CD4-positive, CD25-positive, alpha-beta regulatory T cell (primary cell): ENCODE measurements around the gene RAD23A. TPM values are rescaled to one million over a fixed set of nuclear protein-coding genes. Genes with fewer than 3 reads are reported as not detected.
A peak's percentile ranks its signal among the peaks of the same experiment; 100 is the strongest.
"Not testable (repeated sequence)": the region's sequence is repeated elsewhere in the genome, so short reads cannot be mapped to it uniquely, and the experiment has no call there.

Experiments
- ATAC-seq, 2 donors: fragments of 150-1000 bp; cut with Tn5 transposase; one replicate each; pipeline ENCODE4 v1.10.0; 2021; ENCODE audit warnings: low read depth in 2 of 2, moderate number of reproducible peaks in 2 of 2, moderate library complexity in 1 of 2
- DNase-seq, 3 donors: peaks; one replicate each; pipeline versions ENCODE4 v3.0.0 to v3.0.0-alpha.2; 2012 to 2022; ENCODE audit warnings: mixed read lengths in 1 of 3
- H3K27ac ChIP-seq: one replicate; pipeline ENCODE4 v1.7.0; 2013; ENCODE audit warnings: mild to moderate bottlenecking, low read length; ENCODE audit not compliant: insufficient read depth, poor library complexity, severe bottlenecking
- H3K27me3 ChIP-seq: one replicate; pipeline ENCODE4 v1.7.0; 2013; ENCODE audit warnings: low read length; ENCODE audit not compliant: control insufficient read depth, insufficient read depth
- H3K36me3 ChIP-seq: one replicate; pipeline ENCODE4 v1.7.0; 2013; ENCODE audit warnings: mild to moderate bottlenecking, low read length, moderate library complexity; ENCODE audit not compliant: control insufficient read depth, insufficient read depth
- H3K4me1 ChIP-seq: 2 replicates; pipeline ENCODE4 v1.7.0; 2013; ENCODE audit warnings: mild to moderate bottlenecking, low read length; ENCODE audit not compliant: insufficient read depth, control insufficient read depth, poor library complexity, severe bottlenecking
- H3K4me3 ChIP-seq: one replicate; pipeline ENCODE4 v1.7.0; 2013; ENCODE audit warnings: low read depth, mild to moderate bottlenecking, low read length, moderate library complexity
- H3K9me3 ChIP-seq, 2 experiments: 1 replicate in 1 of 2; 2 replicates in 1 of 2; pipeline ENCODE4 v1.7.0; 2013; ENCODE audit warnings: low read length in 2 of 2, mild to moderate bottlenecking in 1 of 2, moderate library complexity in 1 of 2; ENCODE audit not compliant: control insufficient read depth in 2 of 2
- H3K27ac Mint-ChIP-seq, 3 donors: one replicate each; pipeline ENCODE4 v1.8.0; 2020 to 2022; ENCODE audit warnings: mild to moderate bottlenecking in 3 of 3, mixed read lengths in 3 of 3, moderate library complexity in 2 of 3
- H3K27me3 Mint-ChIP-seq: one replicate; pipeline ENCODE4 v1.8.0; 2022; ENCODE audit warnings: mild to moderate bottlenecking, mixed read lengths
- H3K36me3 Mint-ChIP-seq: one replicate; pipeline ENCODE4 v1.8.0; 2020; ENCODE audit warnings: mixed read lengths
- H3K4me1 Mint-ChIP-seq, 4 donors: one replicate each; pipeline ENCODE4 v1.8.0; 2020 to 2022; ENCODE audit warnings: mixed read lengths in 4 of 4, mild to moderate bottlenecking in 1 of 4
- H3K4me3 Mint-ChIP-seq, 4 donors: one replicate each; pipeline ENCODE4 v1.8.0; 2020 to 2022; ENCODE audit warnings: mild to moderate bottlenecking in 4 of 4, mixed read lengths in 4 of 4, moderate library complexity in 3 of 4
- H3K9me3 Mint-ChIP-seq, 7 donors: one replicate each; pipeline ENCODE4 v1.8.0; 2020 to 2022; ENCODE audit warnings: mixed read lengths in 7 of 7, mild to moderate bottlenecking in 3 of 7, moderate library complexity in 2 of 7
- polyA plus RNA-seq, 4 donors: library from polyadenylated mRNA; unstranded; fragments of 300-500 nt; fragmentation: Illumina TruSeq; gene quantifications; one replicate each; pipeline ENCODE4 v1.2.3, GENCODE V29; 2021
- total RNA-seq: library from RNA; stranded (reverse); gene quantifications from one replicate; pipeline ENCODE4 v1.2.3, GENCODE V29; 2022

The RAD23A gene
- total and polyA plus RNA-seq, 5 donors from 2014 or later, result 73.8 to 85.0 (median 80.9) TPM

DNA sequence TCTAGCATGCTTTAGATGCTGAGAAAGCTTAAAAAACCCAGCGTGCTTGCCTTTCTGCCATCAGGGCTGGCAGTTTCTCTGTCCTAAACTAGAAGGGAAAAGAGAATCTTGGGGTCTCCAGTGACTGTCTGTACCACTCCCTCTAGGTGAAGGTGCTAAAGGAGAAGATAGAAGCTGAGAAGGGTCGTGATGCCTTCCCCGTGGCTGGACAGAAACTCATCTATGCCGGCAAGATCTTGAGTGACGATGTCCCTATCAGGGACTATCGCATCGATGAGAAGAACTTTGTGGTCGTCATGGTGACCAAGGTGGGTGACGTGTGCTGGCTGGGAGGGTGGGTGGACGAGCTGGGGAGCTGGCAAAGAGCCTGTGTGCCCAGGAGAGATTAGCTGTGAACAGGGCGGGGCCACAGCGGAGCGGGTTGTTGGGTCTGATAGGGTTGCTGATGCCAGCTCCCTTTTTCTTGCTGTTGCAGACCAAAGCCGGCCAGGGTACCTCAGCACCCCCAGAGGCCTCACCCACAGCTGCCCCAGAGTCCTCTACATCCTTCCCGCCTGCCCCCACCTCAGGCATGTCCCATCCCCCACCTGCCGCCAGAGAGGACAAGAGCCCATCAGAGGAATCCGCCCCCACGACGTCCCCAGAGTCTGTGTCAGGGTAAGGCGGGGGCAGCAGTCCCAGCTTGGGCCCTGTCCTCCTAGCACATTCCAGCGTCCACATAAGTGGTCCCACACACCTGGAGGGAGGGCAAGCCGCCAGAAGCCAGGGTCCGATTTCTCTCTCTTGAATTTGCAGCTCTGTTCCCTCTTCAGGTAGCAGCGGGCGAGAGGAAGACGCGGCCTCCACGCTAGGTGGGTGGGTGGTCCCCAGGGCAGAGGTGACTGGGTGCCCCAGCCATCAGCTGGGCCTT, 2.3 kb downstream of the RAD23A start:
- peaks cover 25% of the 10 kb centered on the region for H3K4me1 ChIP-seq
- H3K27ac ChIP-seq, result no peak overlapping the region
- H3K36me3 ChIP-seq, result peaks cover 58% of the 10 kb centered on the region
- Mint-ChIP-seq H3K36me3 (peaks cover 36% of the 10 kb centered on the region), H3K4me1 (peaks cover 4 to 43% (median 27%) of the 10 kb centered on the region in 4 donors), H3K4me3 (peak overlapping the region in 3 of 4 donors; percentile 27 to 43 (median 31)), H3K27me3 (peaks cover 5% of the 10 kb centered on the region), H3K27ac (no peak overlapping the region), H3K9me3 (peaks cover 0 to 2% (median 0%) of the 10 kb centered on the region in 7 donors)
- no peaks in the 10 kb centered on the region for H3K27me3 ChIP-seq
- DNase-seq, result no peak
- H3K4me3 ChIP-seq, result no peak overlapping the region
- ATAC-seq, result no peak
- H3K9me3 ChIP-seq, result no peaks in the 10 kb centered on the region

- Mint-ChIP-seq H3K4me1 (peaks cover 4 to 35% (median 22%) of the 10 kb centered on the region in 4 donors), H3K27ac (no peak overlapping the region), H3K4me3 (peak overlapping the region in 1 of 4 donors; percentile 43), H3K27me3 (peaks cover 5% of the 10 kb centered on the region), H3K36me3 (peaks cover 30% of the 10 kb centered on the region), H3K9me3 (peaks cover 0 to 2% (median 0%) of the 10 kb centered on the region in 7 donors)
- Histone ChIP-seq H3K9me3 (no peaks in the 10 kb centered on the region), H3K4me1 (peaks cover 20% of the 10 kb centered on the region), H3K27ac (no peak overlapping the region), H3K36me3 (peaks cover 57% of the 10 kb centered on the region), H3K27me3 (no peaks in the 10 kb centered on the region), H3K4me3 (no peak overlapping the region)
- DNase-seq (no peak), ATAC-seq (no peak)
Measured at GRCh38 chr19:12948612-12949362, 3.1 kb downstream of the RAD23A start.

DNA sequence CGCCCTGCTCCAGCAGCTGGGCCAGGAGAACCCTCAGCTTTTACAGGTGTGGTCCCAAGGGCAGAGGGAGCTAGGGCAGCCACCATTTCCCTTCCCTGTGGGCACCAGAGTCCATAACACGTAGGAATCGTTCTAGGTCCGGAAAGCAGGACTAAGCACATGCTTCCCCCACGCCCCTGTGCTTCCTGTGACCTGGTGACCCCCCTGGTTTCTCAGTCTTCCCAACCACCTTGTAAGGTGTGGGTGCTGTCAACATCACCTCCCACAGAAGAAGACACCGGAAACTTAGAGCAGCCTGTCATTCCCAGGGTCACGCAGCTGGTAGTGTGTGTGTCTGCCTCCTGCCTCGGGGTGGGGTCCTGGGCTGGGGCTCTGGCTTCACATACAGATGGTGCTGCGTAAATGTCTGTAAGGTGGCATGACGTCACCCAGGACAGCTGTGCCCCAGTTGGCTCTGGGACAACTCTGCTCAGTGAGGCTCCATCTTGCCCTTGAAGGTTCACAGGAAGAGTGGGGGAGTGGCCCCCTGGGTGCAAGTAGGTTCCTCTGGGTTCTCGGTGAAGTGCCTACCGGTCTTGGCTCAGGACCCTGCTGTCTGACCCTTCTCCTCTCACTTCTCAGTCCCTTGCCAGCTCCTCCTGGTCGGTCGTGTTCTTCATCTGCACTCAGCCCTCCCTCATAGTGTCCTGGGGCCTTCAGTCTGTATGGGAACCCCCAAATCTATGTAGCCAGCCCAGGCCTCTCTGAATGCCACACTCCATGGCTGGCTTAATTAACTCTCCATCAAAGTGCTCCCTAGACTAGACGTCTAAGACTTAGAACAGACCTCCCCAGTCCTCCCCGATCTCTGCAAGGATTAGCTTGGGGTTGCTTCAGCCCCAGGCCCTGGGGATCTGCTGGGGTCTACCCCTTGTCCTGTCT, 4.0 kb downstream of the RAD23A start:
- H3K27ac ChIP-seq, result no peak overlapping the region
- H3K9me3 ChIP-seq, result no peaks in the 10 kb centered on the region
- Mint-ChIP-seq H3K27me3 (peaks cover 5% of the 10 kb centered on the region), H3K4me1 (peaks cover 2 to 39% (median 23%) of the 10 kb centered on the region in 4 donors), H3K9me3 (peaks cover 0 to 2% (median 0%) of the 10 kb centered on the region in 7 donors), H3K27ac (peak overlapping the region in 2 of 3 donors; percentile 29 to 80), H3K36me3 (peaks cover 34% of the 10 kb centered on the region), H3K4me3 (peak overlapping the region in 3 of 4 donors; percentile 21 to 86 (median 48))
- H3K4me3 ChIP-seq, result no peak overlapping the region
- H3K4me1 ChIP-seq, result peaks cover 19% of the 10 kb centered on the region
- peaks cover 58% of the 10 kb centered on the region for H3K36me3 ChIP-seq
- ATAC-seq, result no peak
- H3K27me3 ChIP-seq, result no peaks in the 10 kb centered on the region
- no peak for DNase-seq

- not testable (repeated sequence) for H3K4me3 ChIP-seq, H3K27me3 Mint-ChIP-seq, H3K9me3 Mint-ChIP-seq, H3K27ac ChIP-seq, DNase-seq, H3K27ac Mint-ChIP-seq, ATAC-seq, H3K9me3 ChIP-seq, H3K27me3 ChIP-seq
- H3K4me3 Mint-ChIP-seq, result peak overlapping the region in 1 of 4 donors; percentile 36
- H3K4me1 ChIP-seq, result peaks cover 20% of the 10 kb centered on the region
- peaks cover 8 to 40% (median 21%) of the 10 kb centered on the region in 4 donors for H3K4me1 Mint-ChIP-seq
- peaks cover 33% of the 10 kb centered on the region for H3K36me3 Mint-ChIP-seq
- peaks cover 58% of the 10 kb centered on the region for H3K36me3 ChIP-seq
Measured at GRCh38 chr19:12952050-12952449, 6.4 kb downstream of the RAD23A start.

DNA sequence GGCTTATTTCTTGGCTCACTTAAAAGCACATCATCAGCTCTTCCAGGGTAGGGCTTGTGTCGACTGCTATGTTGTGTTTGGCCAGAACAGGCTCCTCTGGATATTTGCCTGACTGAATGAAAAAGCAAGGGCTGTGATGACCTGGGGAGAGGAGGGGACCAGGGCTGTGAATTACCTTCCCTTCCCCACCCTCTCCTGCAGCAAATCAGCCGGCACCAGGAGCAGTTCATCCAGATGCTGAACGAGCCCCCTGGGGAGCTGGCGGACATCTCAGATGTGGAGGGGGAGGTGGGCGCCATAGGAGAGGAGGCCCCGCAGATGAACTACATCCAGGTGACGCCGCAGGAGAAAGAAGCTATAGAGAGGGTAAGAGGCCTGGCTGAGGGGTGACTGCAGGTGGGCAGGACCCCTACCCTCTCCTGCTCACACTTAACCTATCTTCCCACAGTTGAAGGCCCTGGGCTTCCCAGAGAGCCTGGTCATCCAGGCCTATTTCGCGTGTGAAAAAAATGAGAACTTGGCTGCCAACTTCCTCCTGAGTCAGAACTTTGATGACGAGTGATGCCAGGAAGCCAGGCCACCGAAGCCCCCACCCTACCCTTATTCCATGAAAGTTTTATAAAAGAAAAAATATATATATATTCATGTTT, 7.0 kb downstream of the RAD23A start:
- H3K27me3 Mint-ChIP-seq, result no peaks in the 10 kb centered on the region

GRCh38 chr19:12953138-12953798, 7.6 kb downstream of the RAD23A start:
- Histone ChIP-seq H3K4me3 (no peak overlapping the region), H3K36me3 (peaks cover 51% of the 10 kb centered on the region), H3K4me1 (peaks cover 26% of the 10 kb centered on the region), H3K27me3 (no peaks in the 10 kb centered on the region), H3K27ac (no peak overlapping the region), H3K9me3 (no peaks in the 10 kb centered on the region)
- no peak for DNase-seq
- H3K36me3 Mint-ChIP-seq, result peaks cover 27% of the 10 kb centered on the region
- H3K27ac Mint-ChIP-seq, result peak overlapping the region in 1 of 3 donors; percentile 32
- peaks cover 8 to 40% (median 19%) of the 10 kb centered on the region in 4 donors for H3K4me1 Mint-ChIP-seq
- ATAC-seq, result no peak
- H3K27me3 Mint-ChIP-seq, result no peaks in the 10 kb centered on the region
- H3K9me3 Mint-ChIP-seq, result no peaks in the 10 kb centered on the region
- H3K4me3 Mint-ChIP-seq, result no peak overlapping the region

More for the DNA sequence above, 7.0 kb downstream of the RAD23A start:
- peaks cover 25% of the 10 kb centered on the region for H3K4me1 ChIP-seq
- H3K27ac ChIP-seq, result no peak overlapping the region
- no peaks in the 10 kb centered on the region for H3K9me3 ChIP-seq
- Mint-ChIP-seq H3K36me3 (peaks cover 31% of the 10 kb centered on the region), H3K9me3 (no peaks in the 10 kb centered on the region), H3K4me1 (peaks cover 8 to 40% (median 22%) of the 10 kb centered on the region in 4 donors), H3K27ac (peak overlapping the region in 1 of 3 donors; percentile 52), H3K4me3 (peak overlapping the region in 1 of 4 donors; percentile 36)
- H3K27me3 ChIP-seq, result no peaks in the 10 kb centered on the region
- no peak overlapping the region for H3K4me3 ChIP-seq
- DNase-seq (no peak), ATAC-seq (no peak)
- peaks cover 58% of the 10 kb centered on the region for H3K36me3 ChIP-seq
